GM21717 (cell line): ENCODE data around the gene FAM53A.
"Not testable (repeated sequence)": the region's sequence is repeated elsewhere in the genome, so short reads cannot be mapped to it uniquely, and the experiment has no call there.

Experiments used
- ATAC-seq: cut with Tn5 transposase; IDR thresholded peaks from one replicate; pipeline ENCODE4 v1.9.1; 2021; ENCODE audit warnings: mild to moderate bottlenecking, moderate library complexity; ENCODE audit not compliant: unreplicated experiment

The FAM53A gene

GRCh38 chr4:1686440-1687036, 2.4 kb upstream of the FAM53A start:
- ATAC-seq = no peak

- no peak for ATAC-seq
These were observed 1.4 kb upstream of the FAM53A start for GRCh38 chr4:1685235-1686150.

- ATAC-seq = peak; percentile 9
These were observed 557 bp upstream of the FAM53A start for GRCh38 chr4:1684506-1685234.

- ATAC-seq = no peak
These were observed 815 bp downstream of the FAM53A start for GRCh38 chr4:1683261-1683735.

- no peak for ATAC-seq
These were observed 1.3 kb downstream of the FAM53A start for GRCh38 chr4:1682860-1683259.

- ATAC-seq = no peak
These were observed 5.9 kb downstream of the FAM53A start for GRCh38 chr4:1678244-1678643.

GRCh38 chr4:1676605-1677525, 7.2 kb downstream of the FAM53A start:
- no peak for ATAC-seq

GRCh38 chr4:1675802-1676137, 8.3 kb downstream of the FAM53A start:
- no peak for ATAC-seq

- no peak for ATAC-seq
These were observed 8.8 kb downstream of the FAM53A start for GRCh38 chr4:1675136-1675801.

GRCh38 chr4:1674682-1675081, 9.4 kb downstream of the FAM53A start:
- ATAC-seq = no peak

GRCh38 chr4:1673671-1674070, 10.4 kb downstream of the FAM53A start:
- no peak for ATAC-seq

- ATAC-seq = not testable (repeated sequence)
These were observed 13.1 kb downstream of the FAM53A start for GRCh38 chr4:1671011-1671410.

GRCh38 chr4:1670279-1670678, 13.8 kb downstream of the FAM53A start:
- no peak for ATAC-seq

GRCh38 chr4:1669850-1670249, 14.3 kb downstream of the FAM53A start:
- ATAC-seq = no peak

- ATAC-seq = no peak
These were observed 14.8 kb downstream of the FAM53A start for GRCh38 chr4:1669270-1669669.

- ATAC-seq = no peak
These were observed 15.6 kb downstream of the FAM53A start for GRCh38 chr4:1668488-1668840.

- no peak for ATAC-seq
These were observed 16.8 kb downstream of the FAM53A start for GRCh38 chr4:1667273-1667672.

- ATAC-seq = no peak
These were observed 17.7 kb downstream of the FAM53A start for GRCh38 chr4:1666391-1666790.

GRCh38 chr4:1664141-1664540, 20.0 kb downstream of the FAM53A start:
- no peak for ATAC-seq

GRCh38 chr4:1663549-1663948, 20.6 kb downstream of the FAM53A start:
- ATAC-seq = no peak
